HG03039 (cell line): ENCODE data around the gene SIPA1L3.
"Not testable (repeated sequence)": the region's sequence is repeated elsewhere in the genome, so short reads cannot be mapped to it uniquely, and the experiment has no call there.

Experiments used
- ATAC-seq: cut with Tn5 transposase; IDR thresholded peaks from one replicate; pipeline ENCODE4 v1.9.1; 2021; ENCODE audit warnings: mild to moderate bottlenecking, moderate library complexity; ENCODE audit not compliant: unreplicated experiment

SIPA1L3 gene

DNA sequence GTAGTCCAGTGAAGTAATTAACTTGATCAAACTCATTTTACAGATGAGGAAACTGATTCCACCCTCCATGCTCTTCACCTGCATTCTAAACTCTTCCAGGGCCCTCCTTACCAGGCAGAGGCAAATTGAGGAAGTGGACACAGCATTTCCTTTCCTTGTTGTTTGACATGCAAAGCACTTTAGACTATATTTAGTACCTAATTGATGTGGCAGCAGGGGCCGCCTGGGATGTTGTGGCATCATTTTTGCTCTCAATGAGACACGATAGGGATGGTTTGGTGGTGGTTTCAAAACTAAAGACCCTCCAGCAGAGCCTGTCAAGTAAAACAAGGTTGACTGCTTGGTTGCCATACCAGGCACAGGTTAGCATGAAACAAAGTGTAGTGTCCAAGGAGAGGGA lies 7.9 kb downstream of the SIPA1L3 start:
- ATAC-seq = no peak

GRCh38 chr19:37920591-37921450 lies 13.8 kb downstream of the SIPA1L3 start:
- no peak for ATAC-seq

DNA sequence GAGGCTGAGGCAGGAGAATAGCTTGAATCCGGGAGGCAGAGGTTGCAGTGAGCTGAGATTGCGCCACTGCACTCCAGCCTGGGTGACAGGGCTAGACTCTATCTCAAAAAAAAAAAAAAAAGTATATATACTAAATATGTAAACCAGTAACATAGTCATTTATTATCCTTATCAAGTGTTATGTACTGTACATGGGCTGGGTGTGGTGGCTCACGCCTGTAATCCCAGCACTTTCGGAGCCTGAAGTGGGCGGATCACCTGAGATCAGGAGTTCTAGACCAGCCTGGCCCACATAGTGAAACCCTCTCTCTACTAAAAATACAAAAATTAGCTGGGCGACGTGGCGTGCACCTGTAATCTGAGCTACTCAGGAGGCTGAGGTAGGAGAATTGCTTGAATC lies 17.6 kb downstream of the SIPA1L3 start:
- not testable (repeated sequence) for ATAC-seq

DNA sequence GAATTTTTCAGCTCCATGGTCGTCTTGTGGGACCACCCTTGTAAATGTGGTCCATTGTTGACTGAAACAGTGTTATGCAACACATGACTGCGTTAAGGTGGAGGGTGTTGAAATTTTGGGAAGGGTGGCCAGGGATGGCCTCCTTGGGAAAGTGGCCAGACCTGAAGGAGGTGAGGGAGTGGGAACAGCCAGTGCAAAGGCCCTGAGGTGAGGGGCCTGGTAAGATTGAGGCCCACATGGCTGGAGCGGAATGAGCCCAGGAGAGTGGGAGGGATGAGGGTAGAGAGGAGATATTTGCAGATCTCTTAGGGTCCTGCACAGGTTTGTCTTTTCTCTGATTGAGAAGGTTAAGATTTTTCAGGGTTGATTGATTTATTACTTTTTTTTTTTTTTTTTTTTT lies 18.2 kb downstream of the SIPA1L3 start:
- ATAC-seq = no peak

DNA sequence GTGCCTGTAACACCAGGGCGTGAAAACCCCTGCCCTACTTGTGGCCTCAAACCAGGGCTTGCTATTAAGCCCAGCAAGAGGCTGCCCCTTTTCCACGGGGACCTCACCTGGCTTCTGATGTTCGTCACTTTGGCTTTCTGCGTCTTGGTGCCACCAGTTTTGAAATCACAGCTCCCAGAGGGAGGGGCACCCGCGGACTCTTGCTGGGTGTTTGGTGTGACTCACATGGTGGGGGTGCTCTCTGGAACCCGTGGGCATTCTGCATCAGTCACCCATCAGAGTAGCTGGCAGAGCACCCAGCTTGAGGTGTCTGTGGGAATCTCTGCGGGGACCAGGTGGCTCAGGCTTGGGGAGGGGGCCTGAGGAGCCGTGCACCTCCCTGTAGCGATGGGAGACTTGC lies 19.2 kb downstream of the SIPA1L3 start:
- no peak for ATAC-seq

- no peak for ATAC-seq
These were observed 19.7 kb downstream of the SIPA1L3 start for GRCh38 chr19:37926711-37927110.

- ATAC-seq = peak; percentile 46
These were observed 21.7 kb downstream of the SIPA1L3 start for GRCh38 chr19:37928527-37929286.

- no peak for ATAC-seq
These were observed 22.4 kb downstream of the SIPA1L3 start for GRCh38 chr19:37929355-37929923.

- no peak for ATAC-seq
These were observed 23.4 kb downstream of the SIPA1L3 start for GRCh38 chr19:37930416-37930815.

DNA sequence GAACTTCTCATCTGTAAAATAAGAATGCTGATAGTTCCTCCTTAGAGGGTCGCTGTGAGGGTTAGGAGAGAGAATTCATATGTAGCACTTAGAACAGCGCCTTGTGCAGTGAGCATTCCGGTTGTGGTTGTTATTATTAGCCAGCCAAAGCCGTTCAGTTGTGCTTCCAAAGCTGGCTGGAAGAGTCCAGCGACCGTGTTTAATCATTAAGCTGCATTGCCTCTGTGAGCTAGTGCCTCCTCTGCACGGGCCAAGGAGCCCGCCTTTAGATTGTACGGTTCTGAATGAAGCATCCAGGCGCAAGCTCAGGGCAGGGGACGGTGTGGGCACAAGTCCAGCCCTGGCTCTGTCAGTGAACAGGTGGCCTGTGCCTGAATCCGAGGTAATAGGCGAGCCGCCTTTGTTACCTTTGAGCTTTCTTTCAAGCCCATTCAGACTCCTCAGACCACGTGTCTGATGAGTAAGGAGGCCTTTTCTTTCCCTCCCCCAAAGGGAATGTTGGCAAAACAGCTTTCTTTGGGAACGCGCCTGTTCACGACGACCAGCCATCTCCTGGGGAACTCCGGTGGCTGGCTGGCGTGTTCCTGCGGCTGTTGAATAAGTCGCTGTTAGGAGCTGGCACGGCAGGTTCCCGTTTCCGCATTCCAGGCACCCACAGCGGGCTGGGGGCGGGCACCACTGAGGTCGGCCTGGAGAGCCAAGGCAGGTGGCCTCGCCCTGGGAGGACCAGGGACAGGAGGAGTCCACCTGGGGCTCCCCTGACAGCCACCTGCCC lies 25.1 kb downstream of the SIPA1L3 start:
- ATAC-seq = no peak

DNA sequence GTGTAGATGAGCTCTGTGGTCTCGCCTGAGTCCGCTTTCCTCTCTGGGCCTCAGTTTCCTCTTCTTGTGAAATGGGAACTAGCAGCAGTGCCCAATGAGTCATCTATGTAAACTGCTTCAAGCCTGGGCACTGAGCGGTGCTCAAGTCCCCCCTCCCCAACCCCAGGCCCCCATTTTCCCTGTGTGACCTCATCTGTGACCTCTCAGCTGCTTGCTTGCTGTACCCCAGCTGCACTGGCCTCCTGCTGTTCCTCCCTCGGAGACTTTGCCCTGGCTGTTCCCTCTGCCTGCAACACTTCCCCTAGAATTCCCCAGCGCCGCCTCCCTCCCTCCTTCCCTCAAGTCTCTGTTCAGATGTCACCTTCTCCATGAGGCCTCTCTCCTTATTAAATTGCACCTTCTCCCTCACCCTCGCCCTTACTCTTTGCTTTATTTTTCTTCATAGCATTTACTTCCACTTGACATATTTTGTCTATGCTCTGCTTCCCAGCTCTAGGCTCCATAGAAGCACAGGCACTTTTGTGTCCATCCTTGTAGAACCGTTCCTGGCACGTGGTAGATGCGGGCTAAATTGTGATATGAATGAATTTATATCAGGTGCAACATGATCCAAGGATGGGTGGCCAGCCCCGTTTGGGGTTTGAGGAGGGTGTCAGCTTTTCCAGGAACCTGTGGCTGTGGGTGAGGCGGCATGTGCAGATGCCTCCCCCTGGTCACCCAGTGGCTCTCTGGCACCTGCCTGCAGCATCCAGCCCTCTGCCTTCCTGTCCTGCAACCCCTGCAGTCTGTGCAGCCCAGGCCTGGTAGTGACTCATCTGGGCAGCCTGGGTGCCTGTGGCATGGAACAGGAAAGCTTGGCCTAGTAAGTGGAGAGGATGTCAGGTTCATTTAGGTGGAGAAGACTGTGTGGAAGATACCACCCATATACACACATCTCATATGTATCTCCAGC lies 26.3 kb downstream of the SIPA1L3 start:
- no peak for ATAC-seq

- no peak for ATAC-seq
These were observed 26.9 kb downstream of the SIPA1L3 start for GRCh38 chr19:37933937-37934358.

- no peak for ATAC-seq
These were observed 28.3 kb downstream of the SIPA1L3 start for GRCh38 chr19:37935341-37935740.

DNA sequence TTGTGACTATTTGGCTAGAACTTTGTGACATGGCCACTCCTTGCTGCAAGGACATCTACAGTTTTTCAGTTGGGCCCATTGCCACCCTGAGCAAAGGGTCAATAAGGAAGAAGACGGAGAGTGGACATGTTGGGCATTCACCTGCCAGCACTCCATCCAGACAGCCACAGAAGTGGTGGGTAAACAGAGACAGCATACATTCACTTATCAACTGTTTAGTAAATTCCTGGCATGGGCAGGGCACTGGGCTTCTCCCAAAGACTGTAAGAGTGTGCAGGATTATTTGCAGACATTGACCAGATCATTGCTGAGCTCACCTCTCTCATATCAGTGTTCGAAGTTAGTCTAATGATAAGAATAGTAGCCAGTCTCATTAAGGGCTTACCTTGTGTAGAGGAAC lies 29.2 kb downstream of the SIPA1L3 start:
- no peak for ATAC-seq

DNA sequence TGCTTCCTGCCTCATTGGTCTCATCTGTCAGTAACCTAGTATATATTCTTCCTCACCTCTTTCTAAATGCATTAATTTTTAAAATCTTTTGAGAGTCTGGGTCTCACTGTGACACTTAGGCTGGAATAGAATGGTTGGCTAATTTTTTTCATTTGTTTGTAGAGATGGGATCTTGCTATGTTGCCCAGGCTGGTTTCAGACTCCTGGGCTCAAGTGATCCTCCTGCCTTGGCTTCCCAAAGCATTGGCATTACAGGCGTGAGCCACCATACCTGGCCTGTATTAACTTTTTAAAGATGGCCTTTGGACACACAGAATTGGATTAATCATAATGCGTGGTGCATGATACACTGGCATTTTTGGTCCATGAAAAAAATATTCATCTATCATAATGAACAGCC lies 29.9 kb downstream of the SIPA1L3 start:
- no peak for ATAC-seq

- no peak for ATAC-seq
These were observed 31.3 kb downstream of the SIPA1L3 start for GRCh38 chr19:37938353-37938752.

DNA sequence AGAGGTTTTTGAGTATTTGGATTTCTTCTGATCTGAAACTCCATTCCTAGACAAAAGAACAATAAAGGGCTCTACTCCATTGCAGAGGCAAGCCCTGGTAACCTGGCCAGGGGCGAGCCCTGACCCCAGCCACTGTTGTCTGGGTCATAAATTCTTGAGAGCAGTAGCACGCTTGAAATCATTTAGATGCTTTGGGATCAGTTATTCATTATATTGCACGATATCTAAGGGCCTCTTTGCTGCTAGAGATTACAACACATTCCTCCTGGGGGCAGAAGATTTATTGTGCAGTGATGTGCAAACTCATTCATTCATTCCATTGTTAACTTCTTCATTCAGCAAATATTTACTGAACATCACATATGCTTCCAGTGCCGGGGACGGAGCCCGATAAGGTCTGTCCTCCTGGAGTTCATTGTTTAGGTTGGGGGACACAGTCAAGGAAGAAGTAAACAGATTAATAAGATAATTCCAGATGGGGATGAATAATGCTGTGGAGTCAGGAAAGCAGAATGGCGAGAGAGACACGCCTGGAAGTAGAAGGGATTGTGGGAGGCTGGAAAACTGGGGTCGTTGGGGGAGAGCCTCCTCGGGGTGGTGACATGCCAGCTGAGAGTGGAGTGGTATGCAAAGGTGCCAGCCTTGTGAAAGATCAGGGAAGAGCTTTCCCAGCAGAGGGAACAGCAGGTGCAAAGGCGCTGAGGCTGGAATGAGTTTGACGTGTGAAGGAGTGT lies 34.9 kb downstream of the SIPA1L3 start:
- ATAC-seq = no peak

GRCh38 chr19:37942516-37942902 lies 35.5 kb downstream of the SIPA1L3 start:
- ATAC-seq = no peak

DNA sequence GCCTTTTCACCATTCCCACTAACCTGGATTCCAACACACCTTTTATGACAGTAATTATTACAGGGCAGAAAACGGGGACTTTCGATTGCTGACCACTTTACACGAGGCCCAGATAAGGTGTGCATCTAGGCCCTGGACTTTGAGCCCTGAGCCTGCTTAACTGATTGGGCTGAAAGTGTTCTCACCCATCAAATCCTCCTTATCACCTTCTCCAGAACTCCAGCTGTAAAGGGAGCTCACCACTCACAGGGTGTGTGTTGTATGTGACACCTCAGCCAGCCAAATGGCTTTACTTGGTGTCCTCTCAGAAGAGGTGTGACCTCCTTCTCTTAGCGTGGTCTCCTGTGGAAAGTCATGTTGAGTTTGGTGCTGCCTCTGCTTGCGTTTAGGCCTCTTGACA lies 36.5 kb downstream of the SIPA1L3 start:
- ATAC-seq = no peak
